ENCODE data around the gene MRPL42.

Gene MRPL42

GRCh38 chr12:93440043-93440835, 27.1 kb upstream of the MRPL42 start:
- TF ChIP-seq POLR2AphosphoS5 (IDR thresholded peaks at IDR 0.05; ENCODE audit: low read depth, low read length) = no peak
- TF ChIP-seq FOXP2 (optimal IDR thresholded peaks at IDR 0.05; ENCODE audit: borderline replicate concordance, extremely low read depth, extremely low read length, insufficient read depth) = no peak

GRCh38 chr12:93441081-93441616, 26.2 kb upstream of the MRPL42 start:
- TF ChIP-seq FOXP2 (optimal IDR thresholded peaks at IDR 0.05; ENCODE audit: borderline replicate concordance, extremely low read depth, extremely low read length, insufficient read depth) (peak; percentile 8), REST (IDR thresholded peaks at IDR 0.05; ENCODE audit: insufficient read depth in 1 of 2, low read depth in 2 of 2, low read length in 2 of 2) (no peak)

GRCh38 chr12:93441617-93442410, 25.5 kb upstream of the MRPL42 start, which contains the start of gene UBE2N:
TSS of gene UBE2N (minus strand) at chr12:93441947. CDS start at chr12:93441884, 63 bp downstream.
- peak; percentile 97 for TF ChIP-seq FOXP2 (optimal IDR thresholded peaks at IDR 0.05; ENCODE audit: borderline replicate concordance, extremely low read depth, extremely low read length, insufficient read depth)
- TF ChIP-seq POLR2AphosphoS5 (IDR thresholded peaks at IDR 0.05; ENCODE audit: low read depth, low read length) = peak; percentile 63
- peak; percentile 88 for TF ChIP-seq TAF1 (IDR thresholded peaks at IDR 0.05; ENCODE audit: borderline replicate concordance, insufficient read depth, low read length)
- TF ChIP-seq REST (IDR thresholded peaks at IDR 0.05; ENCODE audit: insufficient read depth in 1 of 2, low read depth in 2 of 2, low read length in 2 of 2) = peak in 1 of 2 experiments; percentile 49; a peak in 1 of 4 replicates
- 0 out of 2 replicates have a peak, but pooled peaks have one; percentile 37 for TF ChIP-seq SIN3A (IDR thresholded peaks at IDR 0.05; ENCODE audit: borderline replicate concordance, insufficient read depth, low read length)

GRCh38 chr12:93442411-93443340, 24.6 kb upstream of the MRPL42 start:
- TF ChIP-seq SIN3A (IDR thresholded peaks at IDR 0.05; ENCODE audit: borderline replicate concordance, insufficient read depth, low read length) (no peak), TAF1 (IDR thresholded peaks at IDR 0.05; ENCODE audit: borderline replicate concordance, insufficient read depth, low read length) (0 out of 2 replicates have a peak, but pooled peaks have one; percentile 72)

- TF ChIP-seq REST (IDR thresholded peaks at IDR 0.05; ENCODE audit: insufficient read depth in 1 of 2, low read depth in 2 of 2, low read length in 2 of 2) = no peak
- no peak for TF ChIP-seq TAF1 (IDR thresholded peaks at IDR 0.05; ENCODE audit: borderline replicate concordance, insufficient read depth, low read length)
- TF ChIP-seq FOXP2 (optimal IDR thresholded peaks at IDR 0.05; ENCODE audit: borderline replicate concordance, extremely low read depth, extremely low read length, insufficient read depth) = no peak
- no peak for TF ChIP-seq POLR2AphosphoS5 (IDR thresholded peaks at IDR 0.05; ENCODE audit: low read depth, low read length)
- no peak for TF ChIP-seq SIN3A (IDR thresholded peaks at IDR 0.05; ENCODE audit: borderline replicate concordance, insufficient read depth, low read length)
Measured at GRCh38 chr12:93443576-93443975, 23.7 kb upstream of the MRPL42 start.

Measured in PFSK-1 (cell line).